Measurements from ENCODE around the gene BMAL1.

GRCh38 chr11:13368041-13368446 lies 90.5 kb downstream of the BMAL1 start:
- TF ChIP-seq RAD21 (IDR thresholded peaks at IDR 0.05; ENCODE audit: low read depth) (no peak), EP300 (IDR thresholded peaks at IDR 0.05; ENCODE audit: borderline replicate concordance) (peak; percentile 82; the same call in 1 of the 2 replicates), REST (IDR thresholded peaks at IDR 0.05; ENCODE audit: low read depth) (no peak), CREB1 (IDR thresholded peaks at IDR 0.05; ENCODE audit: low read depth) (no peak), EGR1 (IDR thresholded peaks at IDR 0.05) (no peak), YY1 (IDR thresholded peaks at IDR 0.05; ENCODE audit: low read depth) (no peak), FOXM1 (IDR thresholded peaks at IDR 0.05; ENCODE audit: borderline replicate concordance, low read depth) (no peak; the same call in 1 of the 2 replicates), MAX (IDR thresholded peaks at IDR 0.05) (peak; percentile 95), CEBPB (IDR thresholded peaks at IDR 0.05) (no peak)
